HG03045 (cell line): Measurements from ENCODE around the gene CELF3.
A peak's percentile ranks its signal among the peaks of the same experiment; 100 is the strongest.

Experiments
- ATAC-seq: cut with Tn5 transposase; IDR thresholded peaks from one replicate; pipeline ENCODE4 v1.9.1; 2021; ENCODE audit warnings: mild to moderate bottlenecking, moderate library complexity; ENCODE audit not compliant: unreplicated experiment

Gene CELF3

GRCh38 chr1:151720974-151721787 is 4.6 kb upstream of the CELF3 start, which contains the start of gene RIIAD1:
RIIAD1 (plus strand) TSS chr1:151721522; CDS start chr1:151721537, 15 bp downstream.
- ATAC-seq: peak; percentile 64

DNA sequence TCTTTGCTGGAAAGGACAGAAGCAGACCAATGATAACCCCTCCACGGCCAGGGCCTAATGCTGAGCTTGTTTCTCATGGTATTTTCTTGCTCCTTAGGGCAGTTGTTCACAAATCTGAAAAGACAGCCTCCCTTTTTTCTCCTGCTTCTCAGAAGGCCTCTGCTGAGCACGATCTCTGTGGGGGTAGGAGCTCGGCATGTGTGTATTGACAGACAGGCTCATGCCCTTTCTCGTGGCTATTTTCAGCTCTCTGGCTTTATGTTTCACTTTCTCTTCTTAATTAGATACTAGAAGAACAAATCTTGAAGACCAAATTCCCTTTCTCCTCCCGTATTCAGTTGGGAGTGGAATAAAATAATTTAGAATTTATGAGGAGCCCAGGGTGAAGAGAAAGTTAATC is 4.0 kb upstream of the CELF3 start:
- ATAC-seq: no peak

GRCh38 chr1:151720125-151720524 is 3.5 kb upstream of the CELF3 start:
- ATAC-seq: no peak

DNA sequence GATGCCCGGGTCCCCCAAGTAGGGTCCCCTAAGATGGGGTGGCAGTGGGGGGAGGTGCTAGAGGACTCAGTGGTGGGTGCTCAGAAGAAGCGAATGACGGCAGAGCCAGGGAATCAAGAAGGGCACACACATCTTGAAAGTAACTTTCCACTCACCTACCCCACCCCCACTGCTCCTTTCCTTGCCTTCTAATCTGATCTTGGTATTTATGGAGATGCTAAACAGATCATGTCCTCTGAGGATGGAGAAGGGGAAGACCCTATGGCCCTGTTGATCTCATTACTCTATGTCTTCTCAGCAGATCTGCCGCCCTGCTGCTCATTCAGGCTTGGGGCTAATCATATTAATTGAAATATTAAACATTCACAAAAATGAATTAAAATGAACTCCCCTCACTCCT is 2.1 kb upstream of the CELF3 start:
- ATAC-seq: no peak

GRCh38 chr1:151718011-151718431 is 1.4 kb upstream of the CELF3 start:
- ATAC-seq: no peak

- ATAC-seq: no peak
Measured at GRCh38 chr1:151716405-151716762, 219 bp downstream of the CELF3 start.

GRCh38 chr1:151715726-151716404 is 738 bp downstream of the CELF3 start:
- ATAC-seq: no peak

DNA sequence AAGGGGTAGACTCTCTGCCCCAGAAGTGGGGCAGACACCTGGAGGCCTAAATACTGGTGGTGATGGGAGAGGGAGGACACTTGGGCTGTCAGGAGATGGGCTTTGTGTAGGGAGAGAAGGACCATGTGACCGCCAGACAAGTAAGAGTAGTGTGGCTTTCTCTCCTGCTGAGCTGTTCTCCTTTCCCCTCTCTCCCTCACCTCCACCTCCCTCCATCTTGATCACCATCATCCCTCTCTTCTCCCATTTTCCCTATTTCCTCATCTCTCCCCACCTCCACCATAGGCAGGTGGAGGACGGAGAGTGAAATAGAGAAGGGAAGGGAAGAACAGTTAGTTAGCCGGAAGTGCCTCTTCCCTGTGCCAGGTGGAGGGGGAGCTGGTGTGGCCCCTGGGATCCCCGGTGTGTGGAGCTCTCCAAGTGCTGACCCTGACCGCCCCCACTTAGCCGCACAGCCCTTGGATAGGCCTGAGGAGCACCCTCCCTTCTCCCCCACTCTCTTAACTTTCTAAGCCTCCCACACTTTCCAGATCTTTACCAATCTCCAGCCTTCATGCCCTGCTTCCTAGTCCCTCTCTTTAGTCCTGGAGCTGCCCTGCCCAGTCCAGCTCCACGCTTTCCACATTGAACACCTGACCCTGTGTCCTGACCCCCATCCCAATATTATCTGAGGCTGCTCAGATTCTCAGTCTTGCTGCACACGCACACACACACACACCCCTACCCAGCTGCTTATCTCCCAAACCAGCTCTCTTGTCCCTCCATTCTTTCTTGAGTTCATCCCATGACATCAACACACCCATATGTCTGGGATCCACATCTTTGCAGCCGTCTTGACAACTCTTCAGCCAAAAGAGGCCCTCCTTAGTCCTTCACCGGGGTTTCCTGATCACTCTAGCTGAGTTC is 1.5 kb downstream of the CELF3 start:
- no peak for ATAC-seq

DNA sequence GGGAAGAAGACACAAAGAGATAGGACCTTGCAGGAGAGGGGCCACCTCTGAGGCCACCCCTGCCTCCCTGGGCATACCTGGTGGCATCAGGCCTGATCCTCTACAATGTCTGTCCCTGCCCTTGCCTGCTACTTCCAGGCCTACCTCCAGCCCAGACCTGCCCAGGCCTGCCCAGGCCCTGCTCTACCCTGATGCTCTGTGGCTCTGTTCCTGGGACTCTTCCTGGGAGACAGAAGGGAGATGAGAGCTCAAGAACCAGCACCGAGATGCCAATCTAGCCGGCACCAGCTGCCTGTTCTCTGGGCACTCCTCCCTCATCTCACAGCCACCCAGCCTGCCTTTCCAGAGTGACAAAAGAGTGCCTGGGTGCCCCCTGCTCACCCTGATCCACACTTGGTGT is 2.7 kb downstream of the CELF3 start:
- no peak for ATAC-seq

GRCh38 chr1:151713044-151713443 is 3.6 kb downstream of the CELF3 start:
- ATAC-seq: no peak

DNA sequence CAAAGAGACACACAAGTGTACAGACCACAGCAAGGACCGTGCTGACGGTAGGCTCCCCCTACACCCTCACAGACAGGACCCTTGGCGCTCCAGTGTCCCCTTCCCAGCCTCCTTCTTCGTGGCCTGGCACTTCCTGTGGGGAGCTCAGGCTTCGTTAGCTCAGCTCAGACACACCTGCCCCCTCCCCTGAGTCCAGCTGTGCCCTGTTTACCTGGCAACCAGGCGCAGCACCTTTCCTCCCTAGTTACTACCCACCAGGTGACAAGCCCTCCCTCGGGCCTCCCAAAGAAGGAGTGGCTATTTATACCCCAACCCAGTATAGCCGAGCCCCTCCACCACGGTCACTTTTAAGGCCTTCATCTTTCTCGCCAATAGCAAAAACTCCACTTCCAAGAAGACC is 4.7 kb downstream of the CELF3 start:
- ATAC-seq: no peak

GRCh38 chr1:151711044-151711800 is 5.4 kb downstream of the CELF3 start:
- no peak for ATAC-seq

DNA sequence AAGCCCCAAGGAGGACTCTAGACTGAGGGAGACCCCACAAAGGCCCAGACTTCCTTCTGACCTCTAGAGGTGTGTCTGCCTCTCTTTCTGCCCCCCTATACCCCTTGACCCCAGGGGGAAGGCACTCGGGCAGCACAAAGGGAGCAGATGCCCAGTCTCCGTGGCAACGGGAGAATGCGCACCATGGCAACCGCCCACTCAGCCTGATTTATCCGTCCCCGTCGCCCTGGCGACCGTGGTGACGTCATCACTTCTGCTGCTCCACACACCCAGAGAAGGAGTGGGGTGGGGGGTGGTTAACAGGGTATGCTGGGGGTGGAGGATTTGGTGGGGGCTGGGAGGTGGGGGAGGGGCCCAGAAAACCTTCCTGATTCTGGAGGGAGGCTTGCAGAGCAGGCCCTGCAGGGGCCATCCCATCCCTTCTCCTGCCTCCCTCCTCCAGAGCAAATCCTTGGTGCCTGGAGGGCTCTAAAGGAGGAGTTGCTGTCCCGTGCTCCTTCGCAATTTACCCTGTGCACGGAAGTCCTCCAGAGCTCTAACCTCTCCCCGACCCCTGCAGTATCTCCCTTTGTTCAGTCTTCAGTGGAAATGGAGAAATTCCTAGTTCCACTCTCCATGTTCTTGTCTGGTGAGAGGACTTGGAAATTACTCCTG is 6.3 kb downstream of the CELF3 start:
- no peak for ATAC-seq

DNA sequence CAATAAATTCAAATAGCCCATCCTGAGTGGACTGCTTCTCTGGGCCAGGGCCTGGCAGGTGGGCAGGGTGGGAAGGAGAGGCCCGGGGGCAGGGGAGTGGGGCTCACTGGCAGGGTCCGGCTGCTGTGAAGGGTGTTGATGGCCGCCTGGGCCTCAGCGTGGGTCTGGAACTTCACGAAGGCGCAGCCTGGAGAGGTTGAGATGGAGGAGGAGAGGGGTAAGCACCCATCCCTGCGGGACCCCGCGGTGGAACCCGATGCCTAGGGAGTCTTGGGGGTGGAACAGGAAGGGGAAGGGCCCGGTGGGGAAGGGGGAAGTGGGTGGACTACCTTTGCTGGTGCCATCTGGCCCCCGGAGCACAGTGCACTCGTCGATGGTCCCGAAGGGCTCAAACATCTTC is 7.7 kb downstream of the CELF3 start:
- no peak for ATAC-seq

DNA sequence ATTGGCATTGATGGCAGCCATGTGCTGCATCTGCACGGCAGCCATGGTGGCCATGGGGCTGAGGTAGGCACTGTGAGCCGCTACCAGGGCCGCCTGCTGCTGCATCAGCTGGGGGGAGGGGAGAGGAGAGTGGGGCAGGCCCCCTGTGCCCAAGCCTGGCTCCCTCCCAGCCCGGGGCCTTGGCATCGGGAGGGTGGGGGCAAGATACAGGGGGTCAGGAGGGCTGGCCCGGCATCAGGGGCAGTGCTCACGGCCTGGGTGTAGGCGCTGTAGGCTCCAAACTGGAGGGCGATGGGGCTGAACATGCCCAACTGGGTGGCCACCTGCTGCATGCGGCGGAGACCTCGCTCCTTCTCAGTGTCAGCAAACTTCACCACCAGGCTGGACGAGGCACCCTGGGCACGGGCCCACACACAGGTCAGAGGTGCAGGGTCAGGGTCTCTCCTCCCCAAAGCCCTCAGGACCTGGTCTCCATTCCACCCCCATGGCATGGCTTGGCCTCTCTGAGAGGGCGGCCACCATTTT is 9.0 kb downstream of the CELF3 start:
- ATAC-seq: no peak

DNA sequence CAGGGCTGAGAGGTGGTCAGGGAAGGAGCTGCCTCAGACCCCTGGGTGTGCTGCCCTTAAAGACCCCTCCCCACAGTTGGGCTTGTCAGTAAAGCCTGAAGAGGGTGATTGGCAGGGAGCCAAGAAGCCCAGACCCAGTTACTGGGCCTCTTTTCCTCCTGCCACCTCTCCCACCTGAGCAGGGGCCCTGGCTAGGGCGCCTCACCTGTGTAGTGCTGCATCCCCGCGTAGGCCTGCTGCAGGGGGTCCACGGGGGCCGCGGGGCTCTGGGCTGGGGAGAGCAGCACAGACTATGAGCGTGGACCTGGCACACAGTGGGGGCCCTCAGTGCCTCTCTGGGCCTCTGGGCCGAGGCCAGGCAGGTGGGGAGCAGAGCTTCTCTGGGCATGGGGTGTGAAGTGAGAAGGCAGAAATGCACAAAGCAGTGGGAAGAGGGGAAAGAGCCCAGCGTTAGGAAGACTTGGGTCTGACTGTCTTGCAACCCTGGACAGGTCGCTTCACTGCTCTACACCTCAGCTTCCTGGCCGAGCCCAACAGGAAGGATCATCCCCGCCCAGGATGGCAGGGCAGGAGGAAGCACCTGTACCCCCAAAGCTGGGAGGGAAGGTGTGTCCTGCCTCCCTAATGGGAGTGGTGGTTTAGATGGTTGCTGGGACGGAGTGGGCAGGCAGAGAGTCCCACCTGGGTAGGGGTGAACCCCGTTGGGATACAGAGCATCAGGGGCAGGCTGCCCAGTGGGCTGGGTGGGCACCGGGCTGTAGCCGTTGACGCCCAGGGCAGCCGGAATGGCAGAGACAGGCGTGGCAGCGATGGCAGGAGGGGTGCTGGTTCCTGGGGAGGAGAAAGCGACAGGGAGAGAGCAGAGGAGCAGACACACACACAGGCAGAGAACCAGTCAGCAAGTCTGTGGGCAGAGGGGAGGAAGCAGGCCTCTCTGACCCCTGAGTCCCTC is 9.9 kb downstream of the CELF3 start:
- no peak for ATAC-seq

DNA sequence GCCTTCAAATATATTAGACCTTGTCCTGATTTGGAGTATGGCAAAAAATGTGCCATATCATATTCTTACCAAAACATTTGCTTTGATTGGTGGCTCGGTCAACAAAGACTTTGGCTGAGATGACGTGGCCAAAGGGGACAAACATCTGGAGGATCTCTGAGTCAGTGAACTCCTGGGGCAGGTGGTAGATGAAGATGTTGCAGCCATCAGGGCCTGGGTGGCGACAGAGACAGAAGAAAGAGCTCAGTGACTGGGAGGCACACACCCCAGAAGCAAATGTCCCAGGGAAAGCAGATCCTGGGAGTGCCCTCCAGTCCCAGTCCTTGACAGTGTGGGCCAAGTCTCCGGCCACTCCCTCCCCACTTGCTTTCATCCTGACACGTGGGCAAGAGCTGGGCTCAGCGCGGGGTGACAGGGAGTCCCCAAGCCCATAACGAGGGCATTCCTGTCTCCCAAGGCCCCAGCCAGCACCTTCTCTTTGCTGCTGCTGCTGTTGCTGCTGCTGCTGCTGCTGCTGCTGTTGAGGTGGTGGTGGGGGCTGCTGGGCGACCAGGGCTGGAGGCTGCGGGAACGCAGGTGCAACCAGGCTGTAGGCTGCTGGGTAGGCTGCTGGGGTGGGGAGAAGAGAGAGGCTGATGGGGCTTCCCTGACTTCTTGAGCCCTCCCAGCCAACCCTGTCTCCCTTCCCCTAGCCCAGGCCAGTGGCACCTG is 10.7 kb downstream of the CELF3 start:
- no peak for ATAC-seq

- no peak for ATAC-seq
Measured at GRCh38 chr1:151705146-151705545, 11.5 kb downstream of the CELF3 start.
